ENCODE measurements around the gene MAP3K2.

DNA sequence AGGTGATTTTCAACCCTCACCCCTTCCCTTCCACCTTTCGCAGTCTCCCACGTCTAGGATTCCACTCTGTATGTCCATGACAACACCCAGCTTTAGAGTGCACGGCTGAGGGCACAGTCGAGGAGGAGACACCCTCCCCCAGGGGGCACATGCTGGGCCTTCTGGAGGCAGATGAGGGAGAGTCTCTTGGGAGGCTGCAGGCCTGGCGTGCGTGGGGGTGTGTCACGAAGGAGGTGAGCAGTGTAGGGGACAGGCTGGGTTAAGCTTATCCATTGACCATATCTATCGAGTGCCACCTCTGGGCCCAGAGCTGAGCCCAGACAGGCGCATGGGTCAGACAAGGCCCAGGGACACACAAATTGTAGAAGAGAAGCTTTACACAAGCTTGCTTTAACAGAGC lies 49.3 kb upstream of the MAP3K2 start:
- TF ChIP-seq, protein P1, sequence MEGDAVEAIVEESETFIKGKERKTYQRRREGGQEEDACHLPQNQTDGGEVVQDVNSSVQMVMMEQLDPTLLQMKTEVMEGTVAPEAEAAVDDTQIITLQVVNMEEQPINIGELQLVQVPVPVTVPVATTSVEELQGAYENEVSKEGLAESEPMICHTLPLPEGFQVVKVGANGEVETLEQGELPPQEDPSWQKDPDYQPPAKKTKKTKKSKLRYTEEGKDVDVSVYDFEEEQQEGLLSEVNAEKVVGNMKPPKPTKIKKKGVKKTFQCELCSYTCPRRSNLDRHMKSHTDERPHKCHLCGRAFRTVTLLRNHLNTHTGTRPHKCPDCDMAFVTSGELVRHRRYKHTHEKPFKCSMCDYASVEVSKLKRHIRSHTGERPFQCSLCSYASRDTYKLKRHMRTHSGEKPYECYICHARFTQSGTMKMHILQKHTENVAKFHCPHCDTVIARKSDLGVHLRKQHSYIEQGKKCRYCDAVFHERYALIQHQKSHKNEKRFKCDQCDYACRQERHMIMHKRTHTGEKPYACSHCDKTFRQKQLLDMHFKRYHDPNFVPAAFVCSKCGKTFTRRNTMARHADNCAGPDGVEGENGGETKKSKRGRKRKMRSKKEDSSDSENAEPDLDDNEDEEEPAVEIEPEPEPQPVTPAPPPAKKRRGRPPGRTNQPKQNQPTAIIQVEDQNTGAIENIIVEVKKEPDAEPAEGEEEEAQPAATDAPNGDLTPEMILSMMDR (IDR thresholded peaks at IDR 0.05), result no peak
- TF ChIP-seq POLR2A (IDR thresholded peaks at IDR 0.05), result no peak
